Activated CD4-positive, alpha-beta T cell treated with anti-CD3 and anti-CD28 coated beads, Interleukin-2, amount 50 U/mL, for 4 hours (primary cell): ENCODE measurements around the gene BLTP3A.
"Not testable (repeated sequence)": the region's sequence is repeated elsewhere in the genome, so short reads cannot be mapped to it uniquely, and the experiment has no call there.

Experiments used
- DNase-seq, 2 experiments: peaks; one replicate each; pipeline ENCODE4 v3.0.0-alpha.2; 2020

BLTP3A gene, protein sequence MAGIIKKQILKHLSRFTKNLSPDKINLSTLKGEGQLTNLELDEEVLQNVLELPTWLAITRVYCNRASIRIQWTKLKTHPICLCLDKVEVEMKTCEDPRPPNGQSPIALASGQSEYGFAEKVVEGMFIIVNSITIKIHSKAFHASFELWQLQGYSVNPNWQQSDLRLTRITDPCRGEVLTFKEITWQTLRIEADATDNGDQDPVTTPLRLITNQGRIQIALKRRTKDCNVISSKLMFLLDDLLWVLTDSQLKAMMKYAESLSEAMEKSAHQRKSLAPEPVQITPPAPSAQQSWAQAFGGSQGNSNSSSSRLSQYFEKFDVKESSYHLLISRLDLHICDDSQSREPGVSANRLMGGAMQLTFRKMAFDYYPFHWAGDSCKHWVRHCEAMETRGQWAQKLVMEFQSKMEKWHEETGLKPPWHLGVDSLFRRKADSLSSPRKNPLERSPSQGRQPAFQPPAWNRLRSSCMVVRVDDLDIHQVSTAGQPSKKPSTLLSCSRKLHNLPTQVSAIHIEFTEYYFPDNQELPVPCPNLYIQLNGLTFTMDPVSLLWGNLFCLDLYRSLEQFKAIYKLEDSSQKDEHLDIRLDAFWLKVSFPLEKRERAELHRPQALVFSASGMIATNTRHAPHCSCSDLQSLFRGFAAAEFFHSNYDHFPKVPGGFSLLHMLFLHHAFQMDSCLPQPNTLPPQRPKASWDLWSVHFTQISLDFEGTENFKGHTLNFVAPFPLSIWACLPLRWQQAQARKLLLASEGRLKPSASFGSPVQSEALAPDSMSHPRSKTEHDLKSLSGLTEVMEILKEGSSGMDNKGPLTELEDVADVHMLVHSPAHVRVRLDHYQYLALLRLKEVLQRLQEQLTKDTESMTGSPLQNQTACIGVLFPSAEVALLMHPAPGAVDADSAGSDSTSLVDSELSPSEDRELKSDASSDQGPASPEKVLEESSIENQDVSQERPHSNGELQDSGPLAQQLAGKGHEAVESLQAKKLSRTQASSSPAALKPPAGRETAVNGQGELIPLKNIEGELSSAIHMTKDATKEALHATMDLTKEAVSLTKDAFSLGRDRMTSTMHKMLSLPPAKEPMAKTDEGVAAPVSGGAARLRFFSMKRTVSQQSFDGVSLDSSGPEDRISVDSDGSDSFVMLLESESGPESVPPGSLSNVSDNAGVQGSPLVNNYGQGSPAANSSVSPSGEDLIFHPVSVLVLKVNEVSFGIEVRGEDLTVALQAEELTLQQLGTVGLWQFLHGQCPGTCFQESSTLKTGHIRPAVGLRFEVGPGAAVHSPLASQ (N-terminal part only)

DNA sequence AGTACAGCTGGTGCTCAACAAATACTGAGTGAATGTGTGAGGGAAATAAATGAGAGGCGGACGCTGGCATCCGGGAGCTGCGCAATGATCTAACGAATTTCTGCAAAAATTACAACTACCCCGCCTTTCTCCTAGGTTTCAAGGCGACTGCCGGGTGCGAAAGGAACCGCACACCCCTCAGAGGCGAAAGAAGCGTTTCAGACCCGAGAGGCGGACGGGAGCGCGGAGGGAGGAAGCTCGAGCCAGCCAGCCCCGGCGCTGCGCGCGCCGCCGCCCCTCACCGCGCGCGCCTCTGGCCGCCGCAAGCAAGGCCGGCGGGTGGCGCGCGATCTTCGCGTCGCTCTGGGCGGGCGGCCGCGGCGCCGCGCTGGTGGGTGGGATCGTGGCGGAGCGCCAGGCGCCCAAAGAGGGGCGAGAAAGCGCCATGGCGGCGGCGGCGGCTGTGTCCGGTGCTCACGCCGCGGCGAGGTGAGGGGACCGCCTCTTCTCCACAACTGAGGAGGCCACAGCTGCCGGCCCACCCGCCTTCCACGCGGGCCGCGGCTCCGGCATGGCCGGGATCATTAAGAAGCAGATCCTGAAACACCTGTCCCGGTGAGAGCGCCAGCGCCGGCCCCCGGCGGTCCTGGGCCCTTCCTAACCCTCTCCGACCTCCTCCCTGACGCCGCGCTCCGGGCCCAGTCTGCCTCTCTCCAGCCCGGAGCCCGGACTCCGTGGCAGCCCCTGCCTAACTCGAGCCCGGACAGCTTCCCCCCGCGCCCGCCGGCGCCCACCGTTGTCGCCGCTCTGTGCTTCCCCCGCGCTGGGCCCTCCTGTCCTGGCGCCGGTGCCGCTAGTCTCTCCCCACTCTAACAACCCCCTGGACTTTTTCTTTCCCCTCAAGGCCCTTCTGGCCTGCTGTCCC is at the start of gene BLTP3A:
Gene BLTP3A, plus strand, starts transcription at position 383 of the 904 bp plus-strand sequence. Its CDS starts 168 bp downstream, at position 551.
- peak; percentile 61 to 66 for DNase-seq

DNA sequence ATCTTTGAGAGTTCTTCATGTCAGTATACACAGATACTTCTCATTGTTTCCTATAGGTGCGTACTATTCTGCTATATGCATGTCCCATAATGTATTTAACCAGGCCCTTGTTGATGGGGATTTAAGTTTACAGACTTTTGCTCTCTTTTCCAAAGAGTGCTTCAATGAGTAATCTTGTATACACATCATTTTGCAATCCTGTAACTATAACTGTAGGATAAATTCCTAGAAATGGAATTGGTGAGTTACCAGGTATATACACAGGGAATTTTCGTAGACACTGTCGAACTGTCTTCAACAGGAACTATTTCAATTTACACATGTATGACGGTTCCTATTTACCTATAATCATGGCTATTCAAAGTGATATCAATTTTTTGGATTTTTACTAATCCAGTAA is 49.8 kb upstream of the BLTP3A start:
- DNase-seq = no peak

DNA sequence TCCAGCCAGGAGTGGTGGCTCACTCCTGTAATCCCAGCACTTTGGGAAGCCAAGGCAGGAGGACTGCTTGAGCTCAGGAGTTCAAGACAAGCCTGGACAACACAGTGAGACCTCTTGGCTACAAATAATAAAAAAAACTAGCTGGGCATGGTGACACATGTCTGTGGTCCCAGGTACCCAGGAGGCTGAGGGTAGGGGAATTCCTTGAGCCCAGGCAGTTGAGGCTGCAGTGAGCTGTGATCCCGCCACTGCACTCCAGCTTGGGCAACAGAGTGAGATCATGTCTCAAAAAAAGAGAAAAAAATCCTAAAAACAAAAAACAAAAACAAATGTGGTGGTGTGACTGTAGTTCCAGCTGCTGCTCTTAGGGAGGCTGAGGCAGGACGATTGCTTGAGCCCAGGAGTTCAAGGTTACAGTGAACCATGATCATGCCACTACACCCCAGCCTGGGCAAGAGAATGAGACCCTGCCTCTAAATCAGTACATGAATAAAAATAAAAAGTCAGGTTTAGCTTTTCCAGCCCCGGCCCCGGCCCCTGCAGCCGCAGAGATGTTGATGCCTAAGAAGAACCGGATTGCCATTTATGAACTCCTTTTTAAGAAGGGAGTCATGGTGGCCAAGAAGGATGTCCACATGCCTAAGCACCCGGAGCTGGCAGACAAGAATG is 48.1 kb upstream of the BLTP3A start:
- no peak for DNase-seq

DNA sequence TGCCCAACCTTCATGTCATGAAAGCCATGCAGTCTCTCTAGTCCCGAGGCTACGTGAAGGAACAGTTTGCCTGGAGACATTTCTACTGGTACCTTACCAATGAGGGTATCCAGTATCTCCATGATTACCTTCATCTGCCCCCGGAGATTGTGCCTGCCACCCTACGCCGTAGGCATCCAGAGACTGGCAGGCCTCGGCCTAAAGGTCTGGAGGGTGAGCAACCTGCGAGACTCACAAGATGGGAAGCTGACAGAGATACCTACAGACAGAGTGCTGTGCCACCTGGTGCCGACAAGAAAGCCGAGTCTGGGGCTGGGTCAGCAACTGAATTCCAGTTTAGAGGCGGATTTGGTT is 47.6 kb upstream of the BLTP3A start:
- not testable (repeated sequence) for DNase-seq

GRCh38 chr6:34745277-34746103 is 46.4 kb upstream of the BLTP3A start:
- no peak for DNase-seq

DNA sequence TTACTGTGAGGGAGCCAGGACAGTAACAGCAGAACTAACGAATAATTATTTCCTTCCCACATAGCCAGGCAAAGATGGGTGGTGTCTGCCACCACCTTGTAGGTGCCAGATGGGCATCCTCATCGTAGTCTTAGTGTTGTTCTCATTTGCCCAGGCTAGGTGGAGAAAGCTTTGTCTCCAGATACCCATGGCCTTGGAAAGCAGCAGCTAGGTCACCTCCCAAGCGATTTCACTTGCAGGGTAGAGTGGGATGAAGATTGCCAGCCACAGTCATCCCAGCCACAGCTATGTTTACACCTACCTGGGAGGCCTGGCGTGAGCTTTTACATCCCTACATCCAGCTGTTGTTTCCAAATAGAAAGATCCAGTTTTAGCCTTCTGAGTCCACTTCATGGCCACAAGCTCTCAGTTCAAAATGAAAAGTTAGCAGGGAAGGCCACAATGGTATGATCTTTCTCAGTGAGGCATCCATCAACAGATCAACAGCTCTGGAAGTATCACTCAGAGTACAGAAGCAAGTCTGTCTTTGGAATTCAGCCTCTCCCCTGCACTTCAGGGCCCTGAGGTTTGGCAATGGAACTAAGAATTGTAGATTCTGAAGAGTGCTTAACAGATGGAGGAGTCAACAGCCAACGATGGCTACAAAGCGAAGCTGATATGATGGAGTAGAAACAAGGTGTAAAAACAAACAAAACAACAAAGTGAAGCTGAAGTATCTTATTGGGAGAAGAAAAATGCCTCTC is 45.6 kb upstream of the BLTP3A start:
- DNase-seq = no peak

- DNase-seq = no peak
These were observed 43.1 kb upstream of the BLTP3A start for GRCh38 chr6:34748757-34749156.

GRCh38 chr6:34756513-34756856 is 35.4 kb upstream of the BLTP3A start:
- peak; percentile 24 to 25 for DNase-seq

GRCh38 chr6:34757687-34758274 is 34.1 kb upstream of the BLTP3A start:
- DNase-seq = no peak

DNA sequence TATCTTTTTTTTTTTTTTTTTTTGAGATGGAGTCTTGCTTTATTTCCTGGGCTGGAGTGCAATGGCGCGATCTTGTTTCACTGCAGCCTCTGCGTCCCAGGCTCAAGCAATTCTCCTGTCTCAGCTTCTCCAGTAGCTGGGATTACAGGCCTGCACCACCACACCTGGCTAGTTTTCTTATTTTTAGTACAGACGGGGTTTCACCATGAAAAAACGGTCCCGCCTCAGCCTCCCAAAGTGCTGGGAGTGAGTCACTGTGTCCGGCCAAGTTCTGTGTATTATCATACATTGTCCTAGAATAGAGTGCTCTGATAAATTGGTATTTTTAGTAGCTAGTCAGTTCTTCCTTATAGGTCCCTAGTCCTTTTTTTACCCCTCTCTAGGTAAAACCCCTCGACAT is 31.8 kb upstream of the BLTP3A start:
- DNase-seq = no peak

GRCh38 chr6:34761681-34762080 is 30.2 kb upstream of the BLTP3A start:
- DNase-seq = not testable (repeated sequence)

GRCh38 chr6:34768148-34768547 is 23.7 kb upstream of the BLTP3A start:
- DNase-seq = no peak

- DNase-seq = no peak
These were observed 20.2 kb upstream of the BLTP3A start for GRCh38 chr6:34771727-34772126.

GRCh38 chr6:34772940-34773339 is 18.9 kb upstream of the BLTP3A start:
- DNase-seq = no peak

- no peak for DNase-seq
These were observed 18.0 kb upstream of the BLTP3A start for GRCh38 chr6:34773916-34774315.

GRCh38 chr6:34774967-34775366 is 16.9 kb upstream of the BLTP3A start:
- DNase-seq = no peak

DNA sequence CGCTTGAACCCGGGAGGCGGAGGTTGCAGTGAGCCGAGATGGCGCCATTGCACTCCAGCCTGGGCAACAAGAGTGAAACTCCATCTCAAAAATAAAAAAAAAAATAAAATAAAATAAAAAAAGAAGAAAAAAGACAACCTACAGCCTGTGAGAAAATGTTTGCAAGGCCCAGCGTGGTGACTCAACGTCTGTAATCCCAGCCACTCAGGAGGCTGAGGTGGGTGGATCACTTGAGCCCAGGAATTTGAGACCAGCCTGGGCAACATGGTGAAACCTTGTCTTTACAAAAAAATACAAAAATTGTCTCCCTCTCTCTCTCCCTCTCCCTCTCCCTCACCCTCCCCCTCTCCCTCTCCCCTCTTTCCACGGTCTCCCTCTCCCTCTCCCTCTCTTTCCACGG is 6.5 kb upstream of the BLTP3A start:
- not testable (repeated sequence) for DNase-seq

DNA sequence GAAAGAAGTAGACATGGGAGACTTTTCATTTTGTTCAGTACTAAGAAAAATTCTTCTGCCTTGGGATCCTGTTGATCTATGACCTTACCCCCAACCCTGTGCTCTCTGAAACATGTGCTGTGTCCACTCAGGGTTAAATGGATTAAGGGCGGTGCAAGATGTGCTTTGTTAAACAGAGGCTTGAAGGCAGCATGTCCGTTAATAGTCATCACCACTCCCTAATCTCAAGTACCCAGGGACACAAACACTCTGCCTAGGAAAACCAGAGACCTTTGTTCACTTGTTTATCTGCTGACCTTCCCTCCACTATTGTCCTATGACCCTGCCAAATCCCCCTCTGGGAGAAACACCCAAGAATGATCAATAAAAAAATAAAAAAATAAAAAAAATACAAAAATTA is 4.7 kb upstream of the BLTP3A start:
- DNase-seq = not testable (repeated sequence)

DNA sequence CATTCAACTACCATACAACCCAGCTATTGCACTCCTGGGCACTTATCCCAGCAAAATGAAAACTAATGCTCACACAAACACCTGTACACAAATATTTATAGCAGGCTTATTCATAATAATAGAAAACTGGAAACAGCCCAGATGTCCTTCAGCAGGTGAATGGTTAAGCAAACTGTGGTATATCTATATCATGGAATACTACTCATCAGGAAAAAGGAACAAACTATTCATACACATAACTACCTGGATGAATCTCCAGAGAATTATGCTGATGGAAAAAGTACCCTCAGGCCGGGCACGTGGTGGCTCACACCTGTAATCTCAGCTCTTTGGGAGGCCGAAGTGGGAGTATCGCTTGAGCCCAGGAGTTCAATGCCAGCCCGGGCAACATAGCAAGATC is 3.8 kb upstream of the BLTP3A start:
- no peak for DNase-seq
